GM18951 (cell line): Measurements from ENCODE around the gene RBFOX1.
"Not testable (repeated sequence)": the region's sequence is repeated elsewhere in the genome, so short reads cannot be mapped to it uniquely, and the experiment has no call there.

Experiments used
- POLR2A ChIP-seq: IDR thresholded peaks from 4 replicates; pipeline ENCODE4 v1.6.1; 2011; ENCODE audit warnings: mild to moderate bottlenecking; ENCODE audit not compliant: insufficient read length, insufficient read depth; ENCODE audit errors: extremely low read depth
- in situ Hi-C: fragments of 300-500 bp; cut with MboI; formaldehyde crosslinking; loops from one replicate; pipeline ENCODE4 v1.12.0; 2022; ENCODE audit warnings: low sequenced_read_pairs, mixed read lengths, inconsistent platforms; ENCODE audit not compliant: unreplicated experiment

Gene RBFOX1

DNA sequence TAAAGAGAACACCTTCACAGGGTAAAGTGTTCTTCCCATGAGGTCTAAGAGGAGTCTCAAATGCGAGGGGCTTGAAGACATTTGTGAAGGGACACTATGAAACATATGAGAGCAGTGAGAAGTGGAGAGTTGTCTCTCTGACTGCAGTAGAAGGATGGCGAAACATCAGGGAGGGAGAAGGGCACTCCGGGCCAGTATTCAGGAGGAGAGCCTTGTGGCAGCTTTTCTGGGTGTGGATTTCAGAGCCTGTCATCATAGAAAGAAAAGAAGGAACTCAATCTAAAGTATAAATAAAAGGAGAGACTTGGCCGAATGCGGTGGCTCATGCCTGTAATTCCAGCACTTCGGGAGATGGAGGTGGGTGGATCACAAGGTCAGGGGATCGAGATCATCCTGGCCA lies 117.2 kb downstream of the RBFOX1 start:
- TF ChIP-seq POLR2A, result no peak
- in situ Hi-C loops, result no loop called here

DNA sequence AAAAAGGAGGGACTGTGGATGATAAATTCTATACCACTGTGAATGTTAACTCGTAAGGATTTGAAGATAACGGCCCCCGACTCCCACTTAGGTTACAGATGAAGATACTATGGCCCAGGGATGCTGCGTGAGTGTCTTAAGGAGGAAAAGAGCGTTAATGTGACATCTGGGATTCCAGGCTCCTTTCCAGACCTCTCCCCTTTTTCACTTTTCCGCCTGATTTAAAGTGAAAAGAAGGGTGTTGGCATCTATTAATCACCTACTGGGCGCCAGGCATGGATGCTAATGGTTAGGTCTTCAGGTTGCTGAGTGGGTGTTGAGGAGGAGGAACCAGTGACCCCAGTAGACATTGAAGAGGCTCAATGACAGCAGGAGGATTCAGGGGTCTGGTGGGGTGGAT lies 117.8 kb downstream of the RBFOX1 start:
- in situ Hi-C loops, result no loop called here
- TF ChIP-seq POLR2A, result no peak

DNA sequence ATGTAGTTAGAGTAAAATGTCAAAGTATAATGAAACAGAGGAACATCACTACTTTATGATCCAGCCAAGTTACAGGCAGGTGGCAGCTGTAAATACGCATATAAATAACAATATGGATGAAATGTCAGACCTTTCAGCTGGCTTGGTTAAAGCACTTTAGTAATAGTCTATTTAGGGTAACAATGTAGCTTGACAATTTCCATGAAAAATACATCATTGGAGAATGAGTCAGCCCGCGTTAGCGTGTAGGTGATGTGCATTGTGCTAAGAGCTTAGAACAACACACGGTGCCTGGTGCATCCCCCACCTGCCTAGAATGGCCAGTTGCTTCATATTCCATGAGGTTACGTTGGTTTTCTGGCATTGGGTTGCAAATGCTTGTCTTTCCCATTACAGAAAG lies 119.4 kb downstream of the RBFOX1 start:
- no peak for TF ChIP-seq POLR2A
- in situ Hi-C loops, result no loop called here

DNA sequence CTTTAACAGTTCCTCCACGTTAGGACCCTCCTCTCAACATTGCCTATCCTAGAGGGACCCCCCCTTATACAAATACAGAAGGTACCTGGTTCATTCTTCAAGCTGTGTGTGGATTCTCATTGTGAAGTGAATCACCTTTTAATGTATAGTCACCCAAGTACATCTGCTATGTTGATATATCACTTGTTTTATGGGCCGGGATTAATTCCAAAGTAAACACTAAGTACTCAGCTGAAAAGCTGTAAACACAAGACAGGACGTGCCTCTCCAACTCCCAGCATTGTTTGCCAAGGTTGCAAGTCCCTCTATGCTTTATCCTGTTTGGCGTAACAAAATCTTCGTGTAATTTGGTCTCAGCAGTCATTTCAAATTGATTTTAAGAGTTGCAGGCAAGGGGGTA lies 123.6 kb downstream of the RBFOX1 start:
- in situ Hi-C loops, result no loop called here
- no peak for TF ChIP-seq POLR2A

DNA sequence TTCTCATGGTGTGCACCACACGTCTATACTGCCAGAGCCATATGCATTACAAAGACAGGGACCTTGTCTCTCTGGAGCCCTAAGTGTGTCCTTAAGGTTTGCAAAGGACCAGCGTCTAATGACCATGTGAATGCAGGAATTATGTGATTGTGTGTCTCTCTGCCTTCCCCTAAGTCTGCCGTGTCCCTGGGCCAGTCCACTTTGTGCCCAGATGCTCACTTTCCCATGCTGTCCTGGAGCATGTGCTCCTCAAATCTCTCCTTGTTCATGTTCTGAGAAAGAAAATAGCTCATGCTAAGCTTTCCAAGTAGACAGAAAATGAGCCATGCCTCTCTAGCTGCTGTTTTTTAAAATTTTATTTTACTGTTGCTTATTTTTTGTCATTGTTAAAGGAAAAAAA lies 125.5 kb downstream of the RBFOX1 start:
- TF ChIP-seq POLR2A, result no peak
- in situ Hi-C loops, result no loop called here

DNA sequence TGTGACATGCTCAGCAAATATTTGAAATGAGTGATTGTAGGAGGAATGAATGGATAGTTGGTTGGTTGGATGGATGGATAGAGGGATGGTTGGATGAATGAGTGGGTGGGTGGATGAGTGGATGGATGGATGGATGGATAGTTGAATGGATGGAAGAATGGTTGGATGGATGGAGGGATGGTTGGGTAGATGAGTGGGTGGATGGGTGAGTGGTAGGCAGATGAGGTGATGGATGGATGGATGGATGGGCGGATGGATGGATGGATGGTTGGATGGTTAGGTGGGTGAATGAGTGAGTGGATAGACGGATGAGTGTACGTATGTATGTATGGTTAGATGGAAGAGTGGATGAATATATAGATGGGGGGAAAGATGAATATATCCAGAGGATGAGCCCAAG lies 137.7 kb downstream of the RBFOX1 start:
- in situ Hi-C loops, result no loop called here
- no peak for TF ChIP-seq POLR2A

DNA sequence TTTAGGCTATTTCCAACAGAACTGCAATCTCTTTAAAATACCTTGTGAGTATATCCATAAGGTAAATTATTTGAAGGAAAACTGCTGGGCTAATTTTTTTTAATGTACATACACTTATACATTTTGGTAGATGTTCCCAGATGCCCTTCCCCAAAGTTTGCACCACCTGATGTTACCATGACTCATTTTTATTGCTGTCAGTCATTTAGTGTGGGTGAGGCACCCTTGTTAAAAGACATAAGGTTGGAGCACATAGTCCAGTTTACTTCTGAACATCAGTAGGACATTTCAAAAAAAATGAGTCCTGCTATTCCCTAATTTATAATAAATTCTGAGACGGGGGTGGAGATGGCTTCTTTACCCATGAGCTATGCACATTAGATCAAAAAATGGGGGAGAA lies 138.6 kb downstream of the RBFOX1 start:
- in situ Hi-C loops, result no loop called here

DNA sequence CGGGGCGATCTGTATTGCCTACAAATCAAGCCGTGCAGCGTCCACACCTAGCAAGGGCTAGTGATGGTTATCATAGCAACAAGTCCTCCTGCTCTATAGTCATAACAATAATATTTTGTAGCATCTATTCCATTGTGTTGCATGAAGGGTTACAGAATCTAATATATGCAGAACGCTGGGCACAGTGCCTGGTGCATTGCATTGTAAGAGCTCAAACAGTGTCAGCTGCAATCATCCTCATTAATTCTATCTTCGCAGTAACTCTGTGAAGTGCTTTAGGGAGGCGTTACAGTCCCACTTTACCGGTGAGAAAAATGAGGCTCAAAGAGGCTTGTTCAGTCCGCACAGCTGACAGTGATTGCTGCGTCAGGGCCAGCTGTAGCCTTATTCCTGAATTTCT lies 149.4 kb downstream of the RBFOX1 start:
- in situ Hi-C loops, result no loop called here

More for the DNA sequence above, 138.6 kb downstream of the RBFOX1 start:
- TF ChIP-seq POLR2A, result no peak

DNA sequence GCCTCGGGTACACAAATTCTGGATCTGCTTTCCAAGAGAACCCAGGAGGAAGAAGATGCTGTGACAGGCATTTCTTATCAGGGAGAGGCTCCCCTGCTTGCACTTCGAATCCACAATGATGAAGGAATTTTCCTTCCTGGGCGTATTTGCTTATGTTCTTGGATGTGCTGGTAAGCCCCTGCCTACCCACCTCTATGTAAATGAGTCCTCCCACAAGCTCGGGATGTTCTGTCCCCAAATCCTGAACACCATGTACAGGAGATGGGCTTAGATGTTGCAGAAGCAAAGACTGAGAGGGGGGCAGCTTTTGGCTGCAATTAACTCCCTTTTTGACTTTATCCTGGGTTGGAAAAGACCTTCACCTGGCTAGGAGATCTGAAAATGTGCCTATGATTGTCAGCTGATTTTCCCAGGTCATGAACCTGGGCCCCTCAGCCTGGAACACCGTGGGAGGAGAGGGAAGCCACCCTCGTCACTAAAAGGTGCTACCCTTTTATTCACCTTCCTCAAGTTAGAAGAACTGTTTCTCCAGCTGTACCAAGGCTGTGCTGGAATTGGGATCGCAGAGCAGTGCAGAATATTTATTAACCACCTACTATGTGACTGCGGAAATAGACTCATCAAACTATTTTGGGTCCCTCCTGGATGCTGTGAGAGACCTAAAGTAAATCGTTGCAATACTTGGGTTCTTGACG lies 150.1 kb downstream of the RBFOX1 start:
- in situ Hi-C loops, result no loop called here
- no peak for TF ChIP-seq POLR2A

More for the DNA sequence above, 149.4 kb downstream of the RBFOX1 start:
- TF ChIP-seq POLR2A, result no peak

DNA sequence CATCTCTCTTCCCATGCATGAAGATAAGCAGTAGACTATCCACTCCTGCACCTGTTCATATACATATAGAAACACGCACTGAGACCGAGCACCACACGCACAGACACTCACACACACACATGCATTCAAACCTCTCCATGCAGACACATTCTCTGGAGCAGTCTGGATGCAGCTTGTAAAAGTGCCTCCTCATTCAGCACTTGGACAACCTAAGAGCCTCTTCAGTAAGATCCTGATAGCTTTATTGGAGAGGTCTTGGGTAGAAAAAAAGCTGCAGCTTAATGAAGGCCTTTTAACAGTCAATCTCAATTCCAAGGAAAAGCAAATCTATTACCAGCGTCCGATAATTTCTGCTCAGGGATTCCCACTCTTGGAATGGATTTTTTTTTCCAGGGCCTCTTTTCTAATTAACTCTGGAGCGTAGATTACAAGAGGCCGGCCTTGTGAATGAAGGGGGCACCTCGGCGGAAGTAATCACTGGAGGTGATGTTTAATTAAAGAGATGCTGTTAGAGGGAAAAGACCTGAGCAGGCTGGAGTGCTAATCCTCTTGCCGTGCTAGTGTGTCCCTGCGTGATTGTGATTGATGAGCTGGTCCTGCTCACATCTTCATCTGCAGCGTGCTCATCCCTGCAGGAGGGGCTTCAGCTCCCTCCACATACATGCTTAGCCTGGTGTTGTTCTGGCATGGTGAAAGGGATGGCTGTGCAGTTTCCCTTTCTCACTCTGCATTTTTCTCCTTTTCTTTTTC lies 155.1 kb downstream of the RBFOX1 start:
- in situ Hi-C loops, result no loop called here
- no peak for TF ChIP-seq POLR2A

DNA sequence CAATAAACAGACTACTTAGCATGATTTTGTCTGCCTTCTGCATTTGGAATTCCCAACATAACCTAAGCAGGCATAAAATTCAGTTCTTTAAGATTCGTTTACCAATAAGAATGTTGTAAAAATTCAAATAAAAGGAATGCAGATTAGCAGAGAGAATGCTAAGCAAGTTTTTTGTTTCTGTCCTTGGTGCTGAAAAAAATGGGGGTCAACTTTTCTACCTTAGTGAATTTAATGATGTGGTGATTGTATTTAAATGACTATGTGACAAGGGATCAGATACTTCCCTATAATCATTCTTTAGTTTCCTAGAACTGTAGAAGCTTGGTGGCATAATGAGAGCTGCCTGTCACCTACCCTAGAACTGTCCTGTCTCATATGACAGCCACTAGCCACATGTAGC lies 159.5 kb downstream of the RBFOX1 start:
- in situ Hi-C loops, result no loop called here
- no peak for TF ChIP-seq POLR2A

DNA sequence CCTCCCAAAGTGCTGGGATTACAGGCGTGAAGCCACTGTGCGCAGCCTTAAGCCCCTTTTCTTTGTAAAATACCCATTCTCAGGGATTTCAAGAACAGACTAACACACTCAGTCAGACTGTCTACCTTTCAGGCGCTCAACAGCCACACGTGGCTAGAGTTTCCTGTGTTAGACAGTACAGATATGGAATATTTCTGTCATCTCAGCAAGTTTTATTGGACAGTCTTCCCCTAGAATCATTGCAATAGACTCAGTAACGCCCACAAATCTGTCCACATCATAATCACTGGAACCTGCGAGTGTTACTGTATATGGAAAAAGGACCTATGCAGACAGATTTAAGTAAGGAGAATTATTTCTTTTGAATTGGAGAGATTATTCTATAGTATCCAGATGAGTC lies 160.5 kb downstream of the RBFOX1 start:
- TF ChIP-seq POLR2A, result no peak

DNA sequence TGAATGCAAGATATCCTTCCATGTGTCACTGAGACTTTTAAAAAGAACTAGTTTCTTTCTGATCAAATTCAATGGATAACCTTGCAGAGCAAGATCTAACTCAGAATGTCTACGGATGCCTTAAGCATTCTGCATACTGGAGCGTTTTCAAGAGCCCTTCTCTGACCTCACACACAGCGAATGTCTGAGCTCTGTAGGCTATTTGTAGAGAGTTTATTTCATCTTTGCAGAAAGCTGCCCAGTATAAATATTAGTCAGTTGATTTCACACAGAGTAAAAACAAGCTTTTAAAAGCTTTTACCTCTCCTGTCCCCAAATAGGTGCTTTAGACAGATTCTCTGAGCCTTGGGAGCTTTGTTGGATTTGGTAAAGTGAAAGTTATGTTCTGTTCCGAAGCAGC lies 165.0 kb downstream of the RBFOX1 start:
- in situ Hi-C loops, result no loop called here
- no peak for TF ChIP-seq POLR2A

More for the DNA sequence above, 160.5 kb downstream of the RBFOX1 start:
- in situ Hi-C loops, result no loop called here

DNA sequence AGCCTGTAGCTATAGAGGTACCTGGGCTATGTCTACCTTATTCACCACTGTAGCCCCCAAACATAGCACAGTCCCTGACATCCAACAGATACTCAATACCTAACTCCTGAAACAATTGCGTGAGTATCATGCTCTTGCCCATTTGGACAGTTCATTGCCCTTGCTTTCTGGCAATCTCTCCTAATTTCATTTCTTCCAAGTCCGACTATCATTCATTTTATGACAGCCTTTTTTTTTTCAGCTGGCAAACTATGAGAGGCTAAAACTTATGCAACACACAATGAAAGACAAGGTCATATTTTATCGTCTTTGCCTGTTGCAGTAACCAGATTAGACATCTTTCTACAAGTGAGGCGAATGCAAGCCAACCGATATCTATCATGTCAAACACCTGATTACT lies 169.2 kb downstream of the RBFOX1 start:
- in situ Hi-C loops, result no loop called here
- TF ChIP-seq POLR2A, result no peak

DNA sequence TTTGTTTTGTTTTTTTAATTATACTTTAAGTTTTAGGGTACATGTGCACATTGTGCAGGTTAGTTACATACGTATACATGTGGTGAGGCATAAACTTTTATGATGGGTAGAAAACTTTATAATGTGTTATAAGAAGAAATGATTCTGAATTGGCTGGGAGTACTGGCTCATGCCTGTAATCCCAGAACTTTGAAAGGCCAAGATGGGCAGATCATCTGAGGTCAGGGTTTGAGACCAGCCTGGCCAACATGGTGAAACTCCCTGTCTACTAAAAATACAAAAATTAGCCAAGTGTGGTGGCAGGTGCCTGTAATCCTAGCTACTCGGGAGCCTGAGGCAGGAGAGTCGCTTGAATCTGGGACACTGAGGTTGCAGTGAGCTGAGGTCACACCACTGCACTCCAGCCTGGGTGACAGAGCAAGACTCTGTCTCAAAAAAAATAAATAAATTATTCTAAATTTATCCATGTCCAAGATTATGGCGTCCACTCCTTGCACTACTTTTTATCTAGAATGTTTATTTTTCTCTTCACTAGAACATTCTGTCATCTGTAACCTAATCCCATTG lies 170.0 kb downstream of the RBFOX1 start:
- in situ Hi-C loops, result not testable (repeated sequence)
